Panc1 (cell line): ENCODE results near the gene COL5A1.

Experiments used
- POLR2AphosphoS5 ChIP-seq: IDR thresholded peaks from 2 replicates; pipeline ENCODE4 v1.6.1; 2012; ENCODE audit warnings: mild to moderate bottlenecking, low read depth, low read length, moderate library complexity
- SIN3A ChIP-seq: IDR thresholded peaks from 2 replicates; pipeline ENCODE4 v1.6.1; 2012; ENCODE audit warnings: low read depth, mild to moderate bottlenecking, low read length, moderate library complexity, borderline replicate concordance; ENCODE audit not compliant: insufficient read depth
- TCF7L2 ChIP-seq: IDR thresholded peaks from 2 replicates; pipeline ENCODE4 v1.6.1; 2011; ENCODE audit warnings: mild to moderate bottlenecking, low read depth, low read length, inconsistent platforms
- TF ChIP-seq, protein P1 (sequence below), 2 experiments: IDR thresholded peaks; 2 replicates each; pipeline ENCODE4 v1.6.1; 2011 to 2012; ENCODE audit warnings: low read depth in 2 of 2, control low read depth in 1 of 2, low read length in 1 of 2, mild to moderate bottlenecking in 1 of 2, moderate library complexity in 1 of 2; ENCODE audit not compliant: insufficient read depth in 1 of 2
- TF ChIP-seq, protein P2 (sequence below): fragments of 450-650 bp; IDR thresholded peaks from 2 replicates; pipeline ENCODE4 v1.5.1; 2017; ENCODE audit warnings: mild to moderate bottlenecking

DNA sequence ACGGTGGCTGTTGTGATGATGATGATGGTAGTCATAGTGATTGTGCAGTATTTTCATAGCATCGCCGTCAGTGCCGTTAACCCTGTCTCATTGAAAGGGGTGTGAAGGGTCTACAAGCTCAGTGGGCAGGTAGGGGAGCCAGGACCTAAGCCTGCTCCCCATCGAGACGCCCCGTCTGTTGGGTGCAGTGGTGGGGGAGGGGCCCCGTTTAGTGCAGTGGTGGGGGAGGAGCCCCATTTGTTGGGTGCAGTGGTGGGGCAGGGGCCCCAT, 68.6 kb downstream of the COL5A1 start:
- TF ChIP-seq, protein P1, sequence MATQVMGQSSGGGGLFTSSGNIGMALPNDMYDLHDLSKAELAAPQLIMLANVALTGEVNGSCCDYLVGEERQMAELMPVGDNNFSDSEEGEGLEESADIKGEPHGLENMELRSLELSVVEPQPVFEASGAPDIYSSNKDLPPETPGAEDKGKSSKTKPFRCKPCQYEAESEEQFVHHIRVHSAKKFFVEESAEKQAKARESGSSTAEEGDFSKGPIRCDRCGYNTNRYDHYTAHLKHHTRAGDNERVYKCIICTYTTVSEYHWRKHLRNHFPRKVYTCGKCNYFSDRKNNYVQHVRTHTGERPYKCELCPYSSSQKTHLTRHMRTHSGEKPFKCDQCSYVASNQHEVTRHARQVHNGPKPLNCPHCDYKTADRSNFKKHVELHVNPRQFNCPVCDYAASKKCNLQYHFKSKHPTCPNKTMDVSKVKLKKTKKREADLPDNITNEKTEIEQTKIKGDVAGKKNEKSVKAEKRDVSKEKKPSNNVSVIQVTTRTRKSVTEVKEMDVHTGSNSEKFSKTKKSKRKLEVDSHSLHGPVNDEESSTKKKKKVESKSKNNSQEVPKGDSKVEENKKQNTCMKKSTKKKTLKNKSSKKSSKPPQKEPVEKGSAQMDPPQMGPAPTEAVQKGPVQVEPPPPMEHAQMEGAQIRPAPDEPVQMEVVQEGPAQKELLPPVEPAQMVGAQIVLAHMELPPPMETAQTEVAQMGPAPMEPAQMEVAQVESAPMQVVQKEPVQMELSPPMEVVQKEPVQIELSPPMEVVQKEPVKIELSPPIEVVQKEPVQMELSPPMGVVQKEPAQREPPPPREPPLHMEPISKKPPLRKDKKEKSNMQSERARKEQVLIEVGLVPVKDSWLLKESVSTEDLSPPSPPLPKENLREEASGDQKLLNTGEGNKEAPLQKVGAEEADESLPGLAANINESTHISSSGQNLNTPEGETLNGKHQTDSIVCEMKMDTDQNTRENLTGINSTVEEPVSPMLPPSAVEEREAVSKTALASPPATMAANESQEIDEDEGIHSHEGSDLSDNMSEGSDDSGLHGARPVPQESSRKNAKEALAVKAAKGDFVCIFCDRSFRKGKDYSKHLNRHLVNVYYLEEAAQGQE (IDR thresholded peaks at IDR 0.05; ENCODE audit: insufficient read depth in 1 of 2, low read depth in 2 of 2, low read length in 1 of 2), result no peak
- TF ChIP-seq, protein P2, sequence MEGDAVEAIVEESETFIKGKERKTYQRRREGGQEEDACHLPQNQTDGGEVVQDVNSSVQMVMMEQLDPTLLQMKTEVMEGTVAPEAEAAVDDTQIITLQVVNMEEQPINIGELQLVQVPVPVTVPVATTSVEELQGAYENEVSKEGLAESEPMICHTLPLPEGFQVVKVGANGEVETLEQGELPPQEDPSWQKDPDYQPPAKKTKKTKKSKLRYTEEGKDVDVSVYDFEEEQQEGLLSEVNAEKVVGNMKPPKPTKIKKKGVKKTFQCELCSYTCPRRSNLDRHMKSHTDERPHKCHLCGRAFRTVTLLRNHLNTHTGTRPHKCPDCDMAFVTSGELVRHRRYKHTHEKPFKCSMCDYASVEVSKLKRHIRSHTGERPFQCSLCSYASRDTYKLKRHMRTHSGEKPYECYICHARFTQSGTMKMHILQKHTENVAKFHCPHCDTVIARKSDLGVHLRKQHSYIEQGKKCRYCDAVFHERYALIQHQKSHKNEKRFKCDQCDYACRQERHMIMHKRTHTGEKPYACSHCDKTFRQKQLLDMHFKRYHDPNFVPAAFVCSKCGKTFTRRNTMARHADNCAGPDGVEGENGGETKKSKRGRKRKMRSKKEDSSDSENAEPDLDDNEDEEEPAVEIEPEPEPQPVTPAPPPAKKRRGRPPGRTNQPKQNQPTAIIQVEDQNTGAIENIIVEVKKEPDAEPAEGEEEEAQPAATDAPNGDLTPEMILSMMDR, result no peak
- no peak for TF ChIP-seq POLR2AphosphoS5
- TF ChIP-seq SIN3A, result no peak
- no peak for TF ChIP-seq TCF7L2
